ENCODE data around the gene DHRS3. TPM values are rescaled to one million over a fixed set of nuclear protein-coding genes. Genes with fewer than 3 reads are reported as not detected.

Gene DHRS3
- total RNA-seq, 1 experiment from 2014 or later: 0.19 TPM

GRCh38 chr1:12622506-12622905 lies 4.5 kb upstream of the DHRS3 start:
- Histone ChIP-seq H3K27ac (ENCODE audit: low read length) (no peak overlapping the region), H3K79me2 (ENCODE audit: low read length) (no peaks in the 10 kb centered on the region), H3K27me3 (ENCODE audit: low read length) (0 out of 2 replicates have a peak, but pooled peaks cover 3% of the 10 kb centered on the region), H3K4me3 (ENCODE audit: low read length) (no peak overlapping the region), H2AFZ (ENCODE audit: low read length) (no peak overlapping the region), H3K9me3 (ENCODE audit: low read length) (no peaks in the 10 kb centered on the region), H3K9ac (ENCODE audit: low read length) (no peak overlapping the region), H3K4me1 (ENCODE audit: low read length) (peaks cover 19% of the 10 kb centered on the region), H3K36me3 (ENCODE audit: insufficient read depth, low read length) (no peaks in the 10 kb centered on the region), H3K4me2 (ENCODE audit: low read depth, low read length, poor library complexity, severe bottlenecking) (no peak overlapping the region), H3K9me2 (replicated peaks; ENCODE audit: insufficient read depth, low read length) (no peaks in the 10 kb centered on the region), H4K20me1 (ENCODE audit: insufficient read depth, low read depth, low read length) (no peaks in the 10 kb centered on the region)
- DNase-seq: no peak

GRCh38 chr1:12621346-12622335 lies 3.6 kb upstream of the DHRS3 start:
- peaks cover 26% of the 10 kb centered on the region for H3K4me1 ChIP-seq (ENCODE audit: low read length)
- H3K9me3 ChIP-seq (ENCODE audit: low read length): no peaks in the 10 kb centered on the region
- no peak overlapping the region for H3K4me3 ChIP-seq (ENCODE audit: low read length)
- H3K27me3 ChIP-seq (ENCODE audit: low read length): 0 out of 2 replicates have a peak, but pooled peaks cover 3% of the 10 kb centered on the region
- H2AFZ ChIP-seq (ENCODE audit: low read length): no peak overlapping the region
- no peak overlapping the region for H3K27ac ChIP-seq (ENCODE audit: low read length)
- no peaks in the 10 kb centered on the region for H3K9me2 ChIP-seq (replicated peaks; ENCODE audit: insufficient read depth, low read length)
- no peaks in the 10 kb centered on the region for H3K79me2 ChIP-seq (ENCODE audit: low read length)
- no peaks in the 10 kb centered on the region for H3K36me3 ChIP-seq (ENCODE audit: insufficient read depth, low read length)
- H3K9ac ChIP-seq (ENCODE audit: low read length): no peak overlapping the region
- H3K4me2 ChIP-seq (ENCODE audit: low read depth, low read length, poor library complexity, severe bottlenecking): no peak overlapping the region
- no peaks in the 10 kb centered on the region for H4K20me1 ChIP-seq (ENCODE audit: insufficient read depth, low read depth, low read length)
- no peak for DNase-seq

GRCh38 chr1:12620931-12621330 lies 2.9 kb upstream of the DHRS3 start:
- Histone ChIP-seq H4K20me1 (ENCODE audit: insufficient read depth, low read depth, low read length) (no peaks in the 10 kb centered on the region; the same call in 1 of the 2 replicates), H3K4me2 (ENCODE audit: low read depth, low read length, poor library complexity, severe bottlenecking) (no peak overlapping the region), H3K79me2 (ENCODE audit: low read length) (no peaks in the 10 kb centered on the region), H3K27ac (ENCODE audit: low read length) (no peak overlapping the region), H3K9ac (ENCODE audit: low read length) (no peak overlapping the region), H3K4me3 (ENCODE audit: low read length) (no peak overlapping the region), H2AFZ (ENCODE audit: low read length) (no peak overlapping the region), H3K4me1 (ENCODE audit: low read length) (peaks cover 26% of the 10 kb centered on the region), H3K27me3 (ENCODE audit: low read length) (0 out of 2 replicates have a peak, but pooled peaks cover 3% of the 10 kb centered on the region), H3K9me3 (ENCODE audit: low read length) (no peaks in the 10 kb centered on the region), H3K9me2 (replicated peaks; ENCODE audit: insufficient read depth, low read length) (no peaks in the 10 kb centered on the region), H3K36me3 (ENCODE audit: insufficient read depth, low read length) (no peaks in the 10 kb centered on the region)
- DNase-seq: no peak

- Histone ChIP-seq H3K4me1 (ENCODE audit: low read length) (peaks cover 29% of the 10 kb centered on the region), H3K36me3 (ENCODE audit: insufficient read depth, low read length) (no peaks in the 10 kb centered on the region), H2AFZ (ENCODE audit: low read length) (no peak overlapping the region), H3K9me3 (ENCODE audit: low read length) (no peaks in the 10 kb centered on the region), H3K4me2 (ENCODE audit: low read depth, low read length, poor library complexity, severe bottlenecking) (no peak overlapping the region), H3K9me2 (replicated peaks; ENCODE audit: insufficient read depth, low read length) (no peaks in the 10 kb centered on the region), H3K9ac (ENCODE audit: low read length) (no peak overlapping the region), H3K4me3 (ENCODE audit: low read length) (no peak overlapping the region), H4K20me1 (ENCODE audit: insufficient read depth, low read depth, low read length) (no peaks in the 10 kb centered on the region; the same call in 1 of the 2 replicates), H3K27me3 (ENCODE audit: low read length) (0 out of 2 replicates have a peak, but pooled peaks cover 3% of the 10 kb centered on the region), H3K79me2 (ENCODE audit: low read length) (no peaks in the 10 kb centered on the region), H3K27ac (ENCODE audit: low read length) (no peak overlapping the region)
- DNase-seq: no peak
Measured at GRCh38 chr1:12620488-12620865, 2.5 kb upstream of the DHRS3 start.

- H3K9me3 ChIP-seq (ENCODE audit: low read length): no peaks in the 10 kb centered on the region
- H3K4me1 ChIP-seq (ENCODE audit: low read length): peaks cover 29% of the 10 kb centered on the region
- no peak overlapping the region for H3K4me3 ChIP-seq (ENCODE audit: low read length)
- H3K9me2 ChIP-seq (replicated peaks; ENCODE audit: insufficient read depth, low read length): no peaks in the 10 kb centered on the region
- H3K79me2 ChIP-seq (ENCODE audit: low read length): no peaks in the 10 kb centered on the region
- no peaks in the 10 kb centered on the region for H3K36me3 ChIP-seq (ENCODE audit: insufficient read depth, low read length)
- no peaks in the 10 kb centered on the region; the same call in 1 of the 2 replicates for H4K20me1 ChIP-seq (ENCODE audit: insufficient read depth, low read depth, low read length)
- peak overlapping the region; percentile 80 for H3K4me2 ChIP-seq (ENCODE audit: low read depth, low read length, poor library complexity, severe bottlenecking)
- DNase-seq: peak; percentile 87
- no peak overlapping the region for H3K27ac ChIP-seq (ENCODE audit: low read length)
- peak overlapping the region; percentile 56; the same call in 1 of the 2 replicates for H2AFZ ChIP-seq (ENCODE audit: low read length)
- no peak overlapping the region for H3K9ac ChIP-seq (ENCODE audit: low read length)
- H3K27me3 ChIP-seq (ENCODE audit: low read length): 0 out of 2 replicates have a peak, but pooled peaks cover 3% of the 10 kb centered on the region
Measured at GRCh38 chr1:12619792-12620487, 1.9 kb upstream of the DHRS3 start.

- no peaks in the 10 kb centered on the region; the same call in 1 of the 2 replicates for H4K20me1 ChIP-seq (ENCODE audit: insufficient read depth, low read depth, low read length)
- H2AFZ ChIP-seq (ENCODE audit: low read length): peak overlapping the region; percentile 37; the same call in 1 of the 2 replicates
- no peaks in the 10 kb centered on the region for H3K9me3 ChIP-seq (ENCODE audit: low read length)
- H3K27ac ChIP-seq (ENCODE audit: low read length): no peak overlapping the region
- H3K4me1 ChIP-seq (ENCODE audit: low read length): peaks cover 29% of the 10 kb centered on the region
- no peaks in the 10 kb centered on the region for H3K9me2 ChIP-seq (replicated peaks; ENCODE audit: insufficient read depth, low read length)
- peak overlapping the region; percentile 80 for H3K4me2 ChIP-seq (ENCODE audit: low read depth, low read length, poor library complexity, severe bottlenecking)
- 0 out of 2 replicates have a peak, but pooled peaks cover 3% of the 10 kb centered on the region for H3K27me3 ChIP-seq (ENCODE audit: low read length)
- H3K9ac ChIP-seq (ENCODE audit: low read length): peak overlapping the region; percentile 48; the same call in 1 of the 2 replicates
- H3K79me2 ChIP-seq (ENCODE audit: low read length): no peaks in the 10 kb centered on the region
- H3K36me3 ChIP-seq (ENCODE audit: insufficient read depth, low read length): no peaks in the 10 kb centered on the region
- peak; percentile 42 for DNase-seq
- peak overlapping the region; percentile 67 for H3K4me3 ChIP-seq (ENCODE audit: low read length)
Measured at GRCh38 chr1:12618965-12619791, 1.2 kb upstream of the DHRS3 start.

- Histone ChIP-seq H3K9ac (ENCODE audit: low read length) (peak overlapping the region; percentile 48), H3K27me3 (ENCODE audit: low read length) (0 out of 2 replicates have a peak, but pooled peaks cover 3% of the 10 kb centered on the region), H3K4me1 (ENCODE audit: low read length) (peaks cover 29% of the 10 kb centered on the region), H3K27ac (ENCODE audit: low read length) (no peak overlapping the region), H3K9me2 (replicated peaks; ENCODE audit: insufficient read depth, low read length) (no peaks in the 10 kb centered on the region), H3K79me2 (ENCODE audit: low read length) (no peaks in the 10 kb centered on the region), H3K4me3 (ENCODE audit: low read length) (peak overlapping the region; percentile 67), H2AFZ (ENCODE audit: low read length) (0 out of 2 replicates have a peak overlapping the region, but pooled peaks have one; percentile 84), H3K36me3 (ENCODE audit: insufficient read depth, low read length) (no peaks in the 10 kb centered on the region), H3K9me3 (ENCODE audit: low read length) (no peaks in the 10 kb centered on the region), H4K20me1 (ENCODE audit: insufficient read depth, low read depth, low read length) (no peaks in the 10 kb centered on the region; the same call in 1 of the 2 replicates), H3K4me2 (ENCODE audit: low read depth, low read length, poor library complexity, severe bottlenecking) (peak overlapping the region; percentile 80)
- DNase-seq: no peak
Measured at GRCh38 chr1:12618661-12618964, 603 bp upstream of the DHRS3 start.
